Vagina (tissue), 2 donors: ENCODE results near the gene PLD5.

ENCODE experiments used
- CTCF ChIP-seq, 3 experiments: fragments of 450-650 bp in 2 of 3; fragments of 200-600 bp in 1 of 3; sonication (generic) in 1 of 3; IDR thresholded peaks; one replicate each; pipeline ENCODE4 v1.5.1; 2017 to 2019; ENCODE audit warnings: antibody characterized with exemption in 3 of 3, mild to moderate bottlenecking in 2 of 3, moderate library complexity in 2 of 3
- POLR2A ChIP-seq, 2 donors: fragments of 450-650 bp; IDR thresholded peaks; one replicate each; pipeline ENCODE4 v1.6.1; 2017; ENCODE audit warnings: antibody characterized with exemption in 2 of 2, mild to moderate bottlenecking in 2 of 2, moderate library complexity in 2 of 2

DNA sequence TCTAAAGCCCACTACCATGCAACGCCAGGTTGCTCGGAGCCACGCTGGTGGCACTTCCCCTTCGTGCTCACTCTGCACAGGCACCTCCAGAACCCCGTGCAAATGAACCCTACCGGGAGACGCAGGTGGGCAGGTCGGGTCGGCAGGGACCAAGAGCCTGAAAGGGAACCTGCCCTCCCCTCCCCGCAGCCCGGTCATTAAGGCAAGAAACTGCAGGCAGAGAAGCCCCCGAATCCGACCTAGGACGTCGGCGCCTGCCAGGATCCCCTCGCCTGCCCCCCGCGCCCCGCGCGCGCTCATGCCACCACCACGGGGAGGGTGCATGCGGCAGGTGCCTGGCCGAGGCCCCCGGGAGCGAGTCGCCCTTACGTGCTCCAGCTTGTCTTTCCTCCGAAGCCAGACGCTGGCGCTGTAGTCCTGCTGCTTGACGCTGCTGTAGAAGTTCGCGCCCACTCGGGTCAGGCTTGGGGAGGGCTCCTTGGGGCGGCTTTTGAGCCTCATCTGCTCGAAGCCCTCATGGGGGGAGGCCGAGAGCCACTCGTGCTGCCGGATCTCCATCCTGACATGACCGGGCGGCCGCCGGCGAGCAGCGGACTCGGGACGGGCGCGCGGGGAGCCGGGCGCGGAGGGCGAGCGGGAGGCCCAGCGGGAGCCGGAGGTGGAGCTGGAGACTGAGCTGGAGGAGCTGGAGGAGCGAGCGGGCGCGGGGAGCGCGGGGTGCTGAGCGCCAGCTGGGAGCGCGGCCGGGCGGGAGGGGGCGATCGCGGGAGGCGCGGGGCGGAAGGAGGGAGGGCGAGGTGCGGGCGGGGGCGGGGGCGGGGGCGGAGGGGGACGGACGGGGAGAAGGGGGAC is 552 bp downstream of the PLD5 start:
- TF ChIP-seq POLR2A (IDR thresholded peaks at IDR 0.05) (no peak), CTCF (IDR thresholded peaks at IDR 0.05) (no peak)
